GM10248 (cell line): ENCODE data around the gene SARNP.

Experiments
- CTCF ChIA-PET: fragments of 300-600 bp; sonication (Branson Sonifier 250); formaldehyde crosslinking; extraction: SDS; loops from one replicate; lab custom pipeline; 2021; ENCODE audit warnings: antibody characterized with exemption; lab: Yijun Ruan, JAX
- POLR2A ChIA-PET: fragments of 350-650 bp; sonication (Branson Sonifier 250); formaldehyde crosslinking; extraction: SDS; loops from one replicate; lab custom pipeline; 2020; ENCODE audit warnings: antibody characterized with exemption; lab: Yijun Ruan, JAX
- DNase-seq: peaks from one replicate; pipeline ENCODE4 v3.0.0; 2012; ENCODE audit errors: extremely low spot score
- CTCF ChIP-seq: IDR thresholded peaks from 2 replicates; pipeline ENCODE4 v1.5.1; 2012; ENCODE audit warnings: mild to moderate bottlenecking, low read depth; ENCODE audit errors: extremely low read depth, missing control alignments, control extremely low read depth

SARNP gene

DNA sequence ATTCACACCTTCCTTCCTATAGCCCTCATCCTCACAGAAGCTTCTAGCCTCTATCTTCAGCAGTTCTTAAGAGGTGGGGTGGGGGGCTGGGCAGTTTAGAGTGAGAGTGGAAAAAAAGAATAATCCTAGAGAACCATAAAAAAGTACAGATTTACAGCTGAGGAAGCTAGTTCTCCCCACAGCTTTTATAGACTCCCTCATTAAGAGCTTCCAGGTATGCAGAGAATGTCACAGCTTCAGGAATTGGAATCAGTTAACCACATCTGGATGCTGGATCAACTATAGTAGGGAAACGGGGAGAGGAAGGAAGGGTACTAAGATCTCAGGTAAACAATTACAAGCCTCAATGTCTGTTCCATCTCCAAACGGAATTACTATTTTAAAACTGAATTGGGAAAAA is 62.3 kb downstream of the SARNP start:
- POLR2A ChIA-PET = interaction anchor here (0.6 to 0.7 kb wide), 2 partner anchors 185 to 334 kb away, joined by 3 to 6 read pairs; no protein-coding TSS in a partner anchor

GRCh38 chr12:55748230-55748993 is 69.1 kb downstream of the SARNP start:
- ChIA-PET CTCF (interaction anchor here (1.2 to 4.8 kb wide), 6 partner anchors 9 to 248 kb away, joined by 3 to 42 read pairs (median 10); partner anchors contain the start of genes DGKA and SUOX), POLR2A (no interaction called here)
- TF ChIP-seq CTCF = no peak
- DNase-seq = no peak

More for the DNA sequence above, 62.3 kb downstream of the SARNP start:
- CTCF ChIA-PET = interaction anchor here (1.1 to 5.6 kb wide), 5 partner anchors 10 to 240 kb away, joined by 4 to 44 read pairs (median 6); no protein-coding TSS in a partner anchor
- DNase-seq = no peak
- TF ChIP-seq CTCF = no peak

DNA sequence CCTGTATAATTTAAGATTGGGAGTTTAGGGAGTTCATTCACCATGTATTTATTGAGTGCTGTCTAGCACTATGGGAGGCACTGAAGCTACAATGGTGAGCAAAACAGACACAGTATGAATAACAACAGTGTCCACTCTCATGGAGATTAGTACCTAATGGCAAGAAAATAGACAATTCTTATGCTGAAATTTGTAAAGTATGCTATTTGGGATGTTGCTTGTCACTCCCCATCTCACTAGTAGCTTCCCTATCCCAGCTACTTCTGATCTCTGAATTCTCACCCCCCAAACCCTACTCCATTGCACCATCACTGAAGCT is 70.7 kb downstream of the SARNP start:
- CTCF ChIA-PET = interaction anchor here (0.9 to 4.8 kb wide), 13 partner anchors 9 to 443 kb away, joined by 3 to 42 read pairs (median 4); partner anchors contain the start of genes SMARCC2 and SUOX
- no peak for TF ChIP-seq CTCF
- DNase-seq = no peak
- POLR2A ChIA-PET = no interaction called here

DNA sequence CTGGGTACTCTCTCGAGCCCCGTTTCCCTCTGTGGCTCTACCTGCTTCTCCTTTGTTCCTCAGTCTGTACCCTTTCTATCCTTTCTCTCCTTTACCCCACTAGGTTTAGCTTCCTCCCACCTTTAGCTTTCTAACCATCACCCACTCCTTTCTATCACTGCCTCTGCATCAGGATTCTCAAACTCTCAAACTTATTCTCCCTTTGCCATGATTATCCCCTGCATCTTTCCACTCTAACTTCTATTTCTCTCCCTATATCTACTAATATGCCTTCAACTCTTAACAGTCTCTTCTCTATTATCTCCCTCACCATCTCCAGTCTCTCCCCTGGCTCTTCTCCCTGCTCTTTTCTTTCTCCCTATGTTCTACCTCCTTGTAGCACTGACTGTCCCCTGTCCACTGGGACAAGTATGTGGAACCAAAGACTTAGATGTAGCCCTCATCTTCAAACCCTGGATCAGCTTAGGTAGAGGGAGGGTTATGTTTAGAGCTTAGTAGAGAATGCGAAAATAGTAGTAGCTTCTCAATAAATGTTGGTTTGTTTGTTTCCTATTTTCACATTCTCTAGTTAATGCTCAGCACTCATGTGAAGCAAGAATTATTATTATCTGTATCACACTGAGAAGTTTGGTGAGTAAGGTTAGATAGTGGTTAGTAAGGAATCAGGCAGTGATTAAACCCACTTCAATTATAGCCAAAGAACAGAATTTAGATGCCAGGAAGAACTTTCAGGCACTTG is 71.2 kb downstream of the SARNP start:
- POLR2A ChIA-PET = no interaction called here
- DNase-seq = no peak
- CTCF ChIA-PET = interaction anchor here (0.9 to 4.8 kb wide), 12 partner anchors 9 to 443 kb away, joined by 3 to 42 read pairs (median 4); partner anchors contain the start of genes SMARCC2 and SUOX
- no peak for TF ChIP-seq CTCF

DNA sequence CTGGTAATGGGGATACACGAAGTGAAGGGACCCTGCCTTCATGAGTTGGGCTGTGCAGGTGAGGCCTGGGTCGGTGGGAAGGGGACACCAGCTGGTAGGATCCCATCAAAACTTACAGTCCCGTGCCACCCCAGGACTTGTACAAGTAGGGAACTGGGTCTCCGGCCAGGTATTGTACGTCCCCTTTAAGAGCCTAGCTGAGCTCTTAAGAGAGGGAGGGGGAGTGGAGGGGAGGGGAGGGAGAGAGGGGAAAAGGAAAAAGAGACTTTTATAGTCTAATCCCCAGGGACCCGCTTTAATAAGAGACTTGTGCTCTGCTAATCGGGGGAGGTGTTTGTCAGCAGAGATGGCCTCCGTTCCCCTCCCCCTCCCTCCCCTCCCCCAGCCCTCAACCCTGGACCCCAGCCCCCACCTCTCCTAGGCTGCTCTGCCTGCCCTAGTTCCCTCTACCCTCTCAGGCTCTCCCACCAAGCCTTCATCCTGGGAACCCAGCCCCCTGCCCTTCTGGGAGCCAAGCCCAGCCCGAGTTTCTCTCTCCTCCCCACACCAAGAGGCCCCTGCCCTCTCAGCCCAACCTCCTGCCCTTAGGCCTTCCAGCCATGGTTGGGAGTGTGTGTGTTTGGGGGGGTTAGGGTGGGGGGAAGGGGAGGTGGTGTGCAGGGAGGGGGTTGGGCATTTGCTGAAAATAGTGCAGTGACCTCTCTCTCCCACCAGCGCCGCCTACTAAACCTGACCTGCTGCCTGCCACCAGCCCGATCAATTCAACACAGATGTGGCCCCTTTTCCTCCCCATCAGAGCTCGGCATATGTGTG is 72.0 kb downstream of the SARNP start:
- DNase-seq = no peak
- TF ChIP-seq CTCF = no peak
- ChIA-PET POLR2A (interaction anchor here (0.5 to 2.4 kb wide), 4 partner anchors 15 to 229 kb away, joined by 3 to 8 read pairs (median 6); partner anchors contain the start of gene RAB5B), CTCF (interaction anchor here (0.8 to 4.8 kb wide), 8 partner anchors 8 to 251 kb away, joined by 3 to 42 read pairs (median 8); partner anchors contain the start of gene SUOX)
